ENCODE results near the gene LIMA1. TPM values are rescaled to one million over a fixed set of nuclear protein-coding genes. Genes with fewer than 3 reads are reported as not detected.
A peak's percentile ranks its signal among the peaks of the same experiment; 100 is the strongest.
"Not testable (repeated sequence)": the region's sequence is repeated elsewhere in the genome, so short reads cannot be mapped to it uniquely, and the experiment has no call there.

LIMA1 gene
- total RNA-seq, 3 donors from 2014 or later, result 155 to 364 (median 249) TPM

DNA sequence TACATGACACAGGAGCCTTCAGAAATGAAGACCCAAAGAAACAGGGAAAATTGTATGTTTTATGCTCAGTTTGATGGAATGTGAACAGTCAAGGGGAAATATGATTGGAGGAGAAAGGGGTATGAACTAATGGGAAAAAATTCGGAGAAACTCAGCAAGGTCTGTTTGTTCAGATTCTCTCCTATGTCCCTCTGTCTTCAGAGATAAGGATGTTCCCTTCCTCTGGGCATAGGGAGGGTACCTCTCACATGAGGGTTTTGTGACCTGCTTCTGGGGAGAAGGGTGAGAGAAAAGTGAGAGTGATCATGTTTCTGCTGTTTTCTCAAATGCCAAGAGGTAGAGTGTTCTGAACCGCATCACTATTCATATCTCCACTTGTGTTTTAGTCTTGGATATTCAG lies 26.6 kb upstream of the LIMA1 start:
- Histone ChIP-seq H3K36me3 (ENCODE audit: low read depth) (no peaks in the 10 kb centered on the region), H3K4me3 (no peak overlapping the region), H3K4me1 (ENCODE audit: low read depth) (no peaks in the 10 kb centered on the region), H3K9me3 (no peaks in the 10 kb centered on the region)
- TF ChIP-seq, protein P1, sequence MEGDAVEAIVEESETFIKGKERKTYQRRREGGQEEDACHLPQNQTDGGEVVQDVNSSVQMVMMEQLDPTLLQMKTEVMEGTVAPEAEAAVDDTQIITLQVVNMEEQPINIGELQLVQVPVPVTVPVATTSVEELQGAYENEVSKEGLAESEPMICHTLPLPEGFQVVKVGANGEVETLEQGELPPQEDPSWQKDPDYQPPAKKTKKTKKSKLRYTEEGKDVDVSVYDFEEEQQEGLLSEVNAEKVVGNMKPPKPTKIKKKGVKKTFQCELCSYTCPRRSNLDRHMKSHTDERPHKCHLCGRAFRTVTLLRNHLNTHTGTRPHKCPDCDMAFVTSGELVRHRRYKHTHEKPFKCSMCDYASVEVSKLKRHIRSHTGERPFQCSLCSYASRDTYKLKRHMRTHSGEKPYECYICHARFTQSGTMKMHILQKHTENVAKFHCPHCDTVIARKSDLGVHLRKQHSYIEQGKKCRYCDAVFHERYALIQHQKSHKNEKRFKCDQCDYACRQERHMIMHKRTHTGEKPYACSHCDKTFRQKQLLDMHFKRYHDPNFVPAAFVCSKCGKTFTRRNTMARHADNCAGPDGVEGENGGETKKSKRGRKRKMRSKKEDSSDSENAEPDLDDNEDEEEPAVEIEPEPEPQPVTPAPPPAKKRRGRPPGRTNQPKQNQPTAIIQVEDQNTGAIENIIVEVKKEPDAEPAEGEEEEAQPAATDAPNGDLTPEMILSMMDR (IDR thresholded peaks at IDR 0.05), result no peak
- DNase-seq (no peak), ATAC-seq (no peak)
- intact Hi-C loops (cut with DNase I, micrococcal nuclease), result no loop called here

DNA sequence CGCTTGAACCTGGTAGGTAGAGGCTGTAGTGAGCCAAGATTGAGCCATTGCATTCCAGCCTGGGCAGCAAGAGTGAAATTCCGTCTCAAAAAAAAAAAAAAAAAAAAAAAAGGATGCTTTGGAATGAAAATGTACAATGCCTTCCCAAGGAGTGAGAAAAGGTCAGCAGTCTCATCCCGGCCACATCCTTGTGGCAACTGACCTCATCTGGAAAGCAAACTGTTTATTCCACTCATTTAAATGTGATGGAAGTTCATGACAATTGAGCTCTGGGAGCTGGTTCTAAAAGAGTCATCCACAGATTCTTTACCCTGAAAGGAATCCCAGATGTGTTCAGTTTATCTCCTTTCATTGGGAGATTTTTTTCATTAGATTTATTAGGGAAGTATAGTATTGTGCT lies 19.4 kb upstream of the LIMA1 start:
- Histone ChIP-seq H3K36me3 (ENCODE audit: low read depth) (no peaks in the 10 kb centered on the region), H3K9me3 (no peaks in the 10 kb centered on the region), H3K4me1 (ENCODE audit: low read depth) (peaks cover 1% of the 10 kb centered on the region), H3K4me3 (no peak overlapping the region)
- DNase-seq (no peak), ATAC-seq (no peak)
- intact Hi-C loops (cut with DNase I, micrococcal nuclease), result no loop called here
- TF ChIP-seq, protein P1 (IDR thresholded peaks at IDR 0.05), result no peak

DNA sequence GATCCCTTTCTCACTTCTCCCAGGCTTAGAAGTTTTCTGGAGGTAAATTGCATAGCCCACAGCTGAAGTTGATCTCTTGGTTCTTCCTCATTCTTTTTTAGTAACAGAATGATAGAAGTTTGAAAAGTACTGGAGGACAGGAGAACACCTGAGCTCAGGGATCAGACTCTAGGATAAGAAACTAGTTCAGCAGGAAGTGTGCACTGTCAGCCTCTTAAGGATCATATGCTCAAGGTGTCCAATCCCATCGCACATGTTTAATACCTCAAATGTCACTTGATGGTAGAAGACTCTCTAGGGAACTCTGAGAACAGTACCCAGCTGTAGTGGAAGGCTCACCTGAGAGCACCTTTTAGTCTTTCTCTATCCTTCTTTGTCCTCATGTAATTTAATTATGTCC lies 14.7 kb upstream of the LIMA1 start:
- TF ChIP-seq, protein P1 (IDR thresholded peaks at IDR 0.05), result no peak
- peaks cover 4% of the 10 kb centered on the region for H3K4me1 ChIP-seq (ENCODE audit: low read depth)
- no peak overlapping the region for H3K4me3 ChIP-seq
- no peak for DNase-seq
- no peaks in the 10 kb centered on the region for H3K9me3 ChIP-seq
- ATAC-seq, result peak; percentile 92
- no peaks in the 10 kb centered on the region for H3K36me3 ChIP-seq (ENCODE audit: low read depth)
- intact Hi-C loops (cut with DNase I, micrococcal nuclease), result no loop called here

DNA sequence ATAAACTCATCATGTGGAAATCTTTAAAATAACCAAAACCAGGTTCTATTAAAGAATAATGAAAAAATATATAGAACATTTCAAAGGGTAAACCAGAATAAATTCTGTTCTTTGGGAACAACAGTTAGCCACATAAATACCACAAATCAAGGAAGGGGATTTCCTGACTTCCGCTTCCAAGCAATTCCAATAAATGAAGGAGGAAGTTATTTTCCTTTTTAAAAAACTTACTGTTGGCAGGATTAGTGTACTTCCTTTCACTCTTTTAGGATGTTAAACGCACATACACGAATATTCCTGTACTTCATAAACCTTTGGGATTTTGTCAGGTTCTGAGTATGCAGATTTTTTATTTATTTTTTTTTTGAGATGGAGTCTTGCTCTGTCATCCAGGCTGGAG lies 13.7 kb upstream of the LIMA1 start:
- peaks cover 4% of the 10 kb centered on the region for H3K4me1 ChIP-seq (ENCODE audit: low read depth)
- no peaks in the 10 kb centered on the region for H3K9me3 ChIP-seq
- no peak for DNase-seq
- H3K36me3 ChIP-seq (ENCODE audit: low read depth), result no peaks in the 10 kb centered on the region
- peak; percentile 74 for ATAC-seq
- H3K4me3 ChIP-seq, result no peak overlapping the region
- intact Hi-C loops (cut with DNase I, micrococcal nuclease), result no loop called here
- TF ChIP-seq, protein P1 (IDR thresholded peaks at IDR 0.05), result no peak

DNA sequence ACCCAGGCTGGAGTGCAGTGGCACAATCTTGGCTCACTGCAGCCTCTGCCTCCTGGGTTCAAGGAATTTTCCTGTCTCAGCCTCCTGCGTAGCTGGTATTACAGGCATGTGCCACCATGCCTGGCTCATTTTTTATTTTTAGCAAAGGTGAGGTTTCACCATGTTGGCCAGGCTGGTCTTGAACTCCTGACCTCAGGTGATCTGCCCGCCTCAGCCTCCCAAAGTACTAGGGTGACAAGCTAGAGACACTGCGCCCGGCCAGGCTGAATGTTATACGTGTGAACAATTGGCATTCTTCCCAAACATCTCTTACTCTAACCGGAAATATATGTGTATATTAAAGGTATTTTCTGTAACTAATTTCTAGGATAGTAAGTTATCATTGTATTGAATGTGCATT lies 13.2 kb upstream of the LIMA1 start:
- Histone ChIP-seq H3K4me3 (no peak overlapping the region), H3K9me3 (no peaks in the 10 kb centered on the region), H3K36me3 (ENCODE audit: low read depth) (no peaks in the 10 kb centered on the region), H3K4me1 (ENCODE audit: low read depth) (peaks cover 4% of the 10 kb centered on the region)
- no peak for DNase-seq
- ATAC-seq, result no peak
- intact Hi-C loops (cut with DNase I, micrococcal nuclease), result no loop called here
- TF ChIP-seq, protein P1 (IDR thresholded peaks at IDR 0.05), result no peak

DNA sequence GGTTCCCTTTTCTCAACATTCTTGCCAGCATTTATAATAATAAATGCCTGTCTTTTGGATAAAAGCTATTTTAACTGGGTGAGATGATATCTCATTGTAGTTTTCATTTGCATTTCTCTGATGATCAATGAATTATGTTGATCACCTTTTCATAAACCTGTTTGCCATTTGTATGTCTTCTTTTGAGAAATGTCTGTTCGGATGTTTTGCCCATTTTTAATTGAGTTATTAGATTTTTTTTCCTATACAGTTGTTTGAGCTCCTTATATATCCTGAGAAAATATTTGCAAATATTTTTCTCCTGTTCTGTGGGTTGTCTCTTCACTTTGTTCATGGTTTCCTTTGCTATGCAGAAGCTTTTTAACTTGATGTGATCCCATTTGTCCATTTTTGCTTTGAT lies 8.1 kb upstream of the LIMA1 start:
- no peaks in the 10 kb centered on the region for H3K36me3 ChIP-seq (ENCODE audit: low read depth)
- H3K4me3 ChIP-seq, result no peak overlapping the region
- ATAC-seq (no peak), DNase-seq (no peak)
- TF ChIP-seq, protein P1 (IDR thresholded peaks at IDR 0.05), result no peak
- H3K9me3 ChIP-seq, result no peaks in the 10 kb centered on the region
- no peaks in the 10 kb centered on the region for H3K4me1 ChIP-seq (ENCODE audit: low read depth)
- intact Hi-C loops (cut with DNase I, micrococcal nuclease), result no loop called here

DNA sequence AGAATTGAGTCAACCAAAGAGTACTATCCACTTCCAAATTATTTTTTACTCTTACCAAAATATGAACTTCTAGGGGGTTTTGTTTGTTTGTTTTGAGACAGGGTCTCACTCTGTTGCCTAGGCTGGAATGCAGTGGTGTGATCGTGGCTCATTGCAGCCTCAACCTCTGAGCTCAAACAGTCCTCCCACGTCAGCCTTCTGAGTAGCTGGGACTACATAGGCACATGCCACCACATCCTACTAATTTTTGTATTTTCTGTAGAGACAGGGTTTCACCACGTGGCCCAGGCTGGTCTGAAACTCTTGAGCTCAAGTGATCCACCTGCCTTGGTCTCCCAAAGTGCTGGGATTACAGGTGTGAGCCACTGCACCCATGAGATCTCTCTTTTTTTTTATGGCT lies 7.4 kb upstream of the LIMA1 start:
- ATAC-seq, result not testable (repeated sequence)

More for the DNA sequence above, 7.4 kb upstream of the LIMA1 start:
- DNase-seq; H3K9me3 ChIP-seq; intact Hi-C loops (cut with DNase I, micrococcal nuclease); H3K36me3 ChIP-seq (ENCODE audit: low read depth); H3K4me1 ChIP-seq (ENCODE audit: low read depth); H3K4me3 ChIP-seq: not testable (repeated sequence)

Data from mucosa of descending colon (tissue), 3 donors.